ENCODE results near the gene ZBTB2.
"Not testable (repeated sequence)": the region's sequence is repeated elsewhere in the genome, so short reads cannot be mapped to it uniquely, and the experiment has no call there.

Gene ZBTB2

GRCh38 chr6:151374036-151374683 lies 17.2 kb downstream of the ZBTB2 start:
- DNase-seq, result no peak

DNA sequence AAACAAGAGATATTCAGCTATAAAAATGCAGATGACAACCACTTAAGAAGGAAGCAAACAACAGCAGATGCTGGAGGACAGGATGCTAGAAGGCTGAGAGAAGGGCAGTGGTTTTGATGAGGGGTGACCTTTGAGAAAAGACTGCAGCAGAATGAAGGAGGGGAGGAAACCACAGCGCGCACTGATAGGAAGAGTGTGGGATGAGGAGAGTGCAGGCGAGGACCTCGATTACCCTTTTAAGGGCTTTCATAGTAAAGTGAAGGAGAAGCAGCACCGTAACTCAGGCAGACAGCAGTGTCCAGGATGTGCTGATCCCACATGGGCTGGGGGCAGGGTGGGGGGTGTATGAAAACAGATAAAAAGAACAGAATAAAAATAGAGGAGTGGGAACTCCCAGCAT lies 19.2 kb downstream of the ZBTB2 start:
- DNase-seq, result no peak

DNA sequence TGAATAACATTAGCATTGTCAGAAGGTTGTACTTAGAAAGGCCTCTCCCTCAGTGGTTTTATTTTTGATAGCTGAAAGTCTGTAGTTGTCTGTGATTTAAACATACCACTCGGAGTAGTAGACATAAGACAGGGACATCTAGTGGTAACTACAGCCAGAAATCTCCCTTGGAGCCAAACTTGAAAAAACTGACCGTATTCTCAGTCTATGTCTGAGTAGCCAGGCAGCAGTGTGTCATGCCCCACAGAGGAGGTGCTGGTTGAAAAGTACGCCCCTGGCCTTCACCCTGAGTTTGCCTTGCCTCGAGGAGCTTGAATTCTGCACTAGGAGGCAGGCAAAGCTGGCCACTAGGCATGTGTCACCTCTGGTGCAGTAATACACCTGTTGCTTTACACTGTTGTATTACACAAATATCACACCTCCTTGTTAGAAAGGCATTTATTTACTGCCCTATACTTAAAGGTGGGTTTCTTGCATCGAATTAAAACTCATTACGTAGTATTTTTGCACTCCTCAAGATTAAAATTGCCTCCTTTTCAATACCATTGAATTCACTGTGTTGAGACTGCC lies 20.8 kb downstream of the ZBTB2 start:
- DNase-seq, result no peak

DNA sequence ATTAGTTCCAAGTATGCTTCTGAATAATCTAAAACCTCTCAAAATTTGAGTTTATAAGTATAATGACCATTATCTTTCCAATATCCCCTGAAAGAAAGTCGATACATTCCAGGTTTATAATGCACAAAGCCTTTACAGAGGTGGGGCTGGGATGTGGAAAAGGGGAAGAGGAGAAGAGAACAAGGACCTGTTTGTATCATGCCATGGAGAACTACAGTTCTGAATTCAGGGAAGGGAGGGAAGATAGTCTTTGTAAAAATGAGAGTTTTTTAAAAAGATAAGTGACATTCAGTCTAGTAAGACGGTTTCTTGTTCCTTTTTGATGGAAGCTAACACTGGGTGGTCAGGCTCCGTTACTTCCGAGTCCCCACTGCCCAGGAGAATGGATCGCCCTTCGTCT lies 26.1 kb downstream of the ZBTB2 start:
- DNase-seq, result no peak

GRCh38 chr6:151359486-151359885 lies 31.9 kb downstream of the ZBTB2 start:
- DNase-seq, result no peak

DNA sequence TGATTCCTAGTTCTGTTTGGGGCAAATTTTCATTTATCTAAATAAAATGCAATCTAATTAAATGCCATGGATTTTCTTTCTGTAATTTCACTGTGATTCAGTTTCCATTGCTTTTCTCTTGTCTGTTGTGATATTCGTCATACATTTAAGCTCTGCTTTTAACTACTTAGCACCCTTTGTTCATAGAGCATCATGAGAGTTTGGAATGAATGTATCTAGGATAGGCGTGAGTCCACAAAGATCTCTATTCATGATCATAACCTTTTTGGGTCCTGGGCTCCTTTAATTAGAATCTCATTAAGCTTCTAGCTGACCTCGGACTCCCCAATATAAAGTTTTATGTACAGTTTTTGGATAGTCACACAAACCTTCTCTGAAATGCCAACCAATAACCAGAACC lies 32.9 kb downstream of the ZBTB2 start:
- no peak for DNase-seq

- DNase-seq, result no peak
Observed at GRCh38 chr6:151357758-151358436, 33.5 kb downstream of the ZBTB2 start.

DNA sequence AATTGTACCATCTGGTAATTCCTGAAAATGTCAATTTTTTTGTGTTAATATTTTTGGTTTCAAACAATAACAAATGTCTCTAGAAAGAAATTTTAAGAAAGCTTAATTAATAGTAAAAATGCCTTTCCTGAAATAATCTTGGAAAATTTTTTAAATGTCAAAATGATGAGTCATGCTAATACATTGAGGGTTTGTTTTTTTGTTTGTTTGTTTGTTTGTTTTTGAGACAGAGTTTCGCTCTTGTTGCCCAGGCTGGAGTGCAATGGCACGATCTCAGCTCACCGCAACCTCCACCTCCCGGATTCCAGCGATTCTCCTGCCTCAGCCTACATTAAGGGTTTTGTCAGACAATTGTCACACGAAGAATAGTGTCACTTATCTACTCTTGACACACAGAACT lies 34.4 kb downstream of the ZBTB2 start:
- not testable (repeated sequence) for DNase-seq

DNA sequence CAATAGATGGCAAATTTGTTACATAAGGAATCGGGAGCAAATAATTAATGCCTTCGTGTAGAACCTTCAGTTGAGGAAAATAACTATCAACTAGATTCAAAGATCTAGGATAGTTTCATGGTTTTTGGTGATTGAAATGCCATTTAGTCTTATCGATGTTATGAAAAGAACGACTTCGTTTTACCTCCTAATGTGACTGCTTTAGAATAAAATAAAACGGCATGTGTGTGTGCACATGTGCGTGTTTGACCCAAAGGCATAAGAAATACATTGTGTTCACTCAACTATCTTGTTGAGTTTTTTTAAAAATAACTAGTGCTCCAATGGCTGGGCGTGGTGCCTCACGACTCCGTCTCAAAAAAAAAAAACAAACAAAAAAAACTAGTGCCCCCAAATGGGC lies 37.6 kb downstream of the ZBTB2 start:
- DNase-seq, result no peak

- no peak for DNase-seq
Observed at GRCh38 chr6:151352410-151353396, 38.7 kb downstream of the ZBTB2 start.

DNA sequence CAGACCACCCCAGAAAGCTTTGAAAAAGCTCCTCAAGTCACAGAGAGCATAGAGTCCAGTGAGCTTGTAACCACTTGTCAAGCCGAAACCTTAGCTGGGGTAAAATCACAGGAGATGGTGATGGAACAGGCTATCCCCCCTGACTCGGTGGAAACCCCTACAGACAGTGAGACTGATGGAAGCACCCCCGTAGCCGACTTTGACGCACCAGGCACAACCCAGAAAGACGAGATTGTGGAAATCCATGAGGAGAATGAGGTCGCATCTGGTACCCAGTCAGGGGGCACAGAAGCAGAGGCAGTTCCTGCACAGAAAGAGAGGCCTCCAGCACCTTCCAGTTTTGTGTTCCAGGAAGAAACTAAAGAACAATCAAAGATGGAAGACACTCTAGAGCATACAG lies 39.6 kb downstream of the ZBTB2 start:
- DNase-seq, result no peak

DNA sequence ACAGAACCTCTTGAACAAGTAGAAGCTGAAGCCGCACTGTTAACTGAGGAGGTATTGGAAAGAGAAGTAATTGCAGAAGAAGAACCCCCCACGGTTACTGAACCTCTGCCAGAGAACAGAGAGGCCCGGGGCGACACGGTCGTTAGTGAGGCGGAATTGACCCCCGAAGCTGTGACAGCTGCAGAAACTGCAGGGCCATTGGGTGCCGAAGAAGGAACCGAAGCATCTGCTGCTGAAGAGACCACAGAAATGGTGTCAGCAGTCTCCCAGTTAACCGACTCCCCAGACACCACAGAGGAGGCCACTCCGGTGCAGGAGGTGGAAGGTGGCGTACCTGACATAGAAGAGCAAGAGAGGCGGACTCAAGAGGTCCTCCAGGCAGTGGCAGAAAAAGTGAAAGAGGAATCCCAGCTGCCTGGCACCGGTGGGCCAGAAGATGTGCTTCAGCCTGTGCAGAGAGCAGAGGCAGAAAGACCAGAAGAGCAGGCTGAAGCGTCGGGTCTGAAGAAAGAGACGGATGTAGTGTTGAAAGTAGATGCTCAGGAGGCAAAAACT lies 40.1 kb downstream of the ZBTB2 start:
- DNase-seq, result no peak

DNA sequence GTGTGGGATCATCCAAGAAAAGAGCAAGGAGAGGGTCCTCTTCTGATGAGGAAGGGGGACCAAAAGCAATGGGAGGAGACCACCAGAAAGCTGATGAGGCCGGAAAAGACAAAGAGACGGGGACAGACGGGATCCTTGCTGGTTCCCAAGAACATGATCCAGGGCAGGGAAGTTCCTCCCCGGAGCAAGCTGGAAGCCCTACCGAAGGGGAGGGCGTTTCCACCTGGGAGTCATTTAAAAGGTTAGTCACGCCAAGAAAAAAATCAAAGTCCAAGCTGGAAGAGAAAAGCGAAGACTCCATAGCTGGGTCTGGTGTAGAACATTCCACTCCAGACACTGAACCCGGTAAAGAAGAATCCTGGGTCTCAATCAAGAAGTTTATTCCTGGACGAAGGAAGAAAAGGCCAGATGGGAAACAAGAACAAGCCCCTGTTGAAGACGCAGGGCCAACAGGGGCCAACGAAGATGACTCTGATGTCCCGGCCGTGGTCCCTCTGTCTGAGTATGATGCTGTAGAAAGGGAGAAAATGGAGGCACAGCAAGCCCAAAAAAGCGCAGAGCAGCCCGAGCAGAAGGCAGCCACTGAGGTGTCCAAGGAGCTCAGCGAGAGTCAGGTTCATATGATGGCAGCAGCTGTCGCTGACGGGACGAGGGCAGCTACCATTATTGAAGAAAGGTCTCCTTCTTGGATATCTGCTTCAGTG lies 40.8 kb downstream of the ZBTB2 start:
- no peak for DNase-seq

- no peak for DNase-seq
Observed at GRCh38 chr6:151349651-151350270, 41.6 kb downstream of the ZBTB2 start.

GRCh38 chr6:151342750-151343149 lies 48.6 kb downstream of the ZBTB2 start:
- DNase-seq, result not testable (repeated sequence)

DNA sequence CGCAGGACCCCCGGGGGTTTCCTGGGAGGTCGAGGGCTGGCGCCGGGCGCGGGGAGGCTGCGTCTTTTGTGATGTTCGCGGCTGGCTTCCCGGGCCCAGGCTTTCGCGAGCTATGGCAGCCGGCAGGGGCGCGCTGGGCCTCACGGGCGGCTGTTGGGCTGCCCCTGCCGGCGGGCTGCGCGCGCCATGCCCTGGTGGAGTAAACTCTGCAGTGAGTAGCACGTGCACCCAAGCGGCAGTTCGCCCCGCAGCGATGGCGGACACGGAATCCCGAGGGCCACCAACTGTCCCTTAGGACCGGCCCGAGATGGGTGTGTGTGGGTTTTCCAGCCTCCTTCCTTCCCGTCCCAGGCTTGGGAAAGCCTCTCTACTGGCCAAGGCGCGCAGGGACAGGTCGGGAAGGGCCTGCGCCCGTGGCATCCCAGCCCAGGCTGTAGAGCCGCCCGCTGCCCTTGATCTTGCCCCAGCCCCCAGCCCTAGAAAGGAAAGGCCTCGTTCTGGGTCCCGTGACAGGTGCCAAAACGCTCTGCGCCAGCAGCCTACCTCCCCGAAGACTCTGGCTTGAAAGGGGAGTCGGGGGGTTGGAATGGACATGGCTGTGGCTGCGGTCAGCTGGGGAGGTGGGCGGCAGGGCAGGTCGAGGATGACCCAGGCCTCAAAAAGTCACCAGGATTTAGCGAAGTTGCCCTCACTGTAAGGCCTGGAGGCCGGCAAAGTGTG lies 49.7 kb downstream of the ZBTB2 start:
- no peak for DNase-seq

- no peak for DNase-seq
Observed at GRCh38 chr6:151340219-151340978, 51.0 kb downstream of the ZBTB2 start.

DNA sequence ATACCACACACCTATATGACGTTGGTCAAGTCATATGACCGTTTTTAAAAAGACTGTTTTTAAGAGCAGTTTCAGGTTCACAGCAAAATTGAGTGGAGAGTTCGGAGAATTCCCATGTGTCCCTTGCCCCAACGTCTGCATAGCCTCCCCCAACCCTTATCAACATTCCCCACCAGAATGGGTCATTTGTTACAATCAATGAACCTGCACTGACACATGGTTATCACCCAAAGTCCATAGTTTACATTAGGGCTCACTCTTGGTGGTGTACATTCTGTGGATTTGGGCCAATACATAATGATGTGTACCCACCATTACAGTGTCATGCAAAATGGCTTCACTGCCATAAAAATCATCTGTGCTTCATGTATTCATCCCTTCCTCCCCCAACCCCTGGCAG lies 52.0 kb downstream of the ZBTB2 start:
- no peak for DNase-seq

- DNase-seq, result no peak
Observed at GRCh38 chr6:151338651-151339200, 52.6 kb downstream of the ZBTB2 start.
